Midbrain (tissue), 1 donor: Measurements from ENCODE around the gene TSR1.

Experiments
- DNase-seq: peaks from one replicate; lab custom pipeline; 2025; lab: John Stamatoyannopoulos, UW

TSR1 gene

DNA sequence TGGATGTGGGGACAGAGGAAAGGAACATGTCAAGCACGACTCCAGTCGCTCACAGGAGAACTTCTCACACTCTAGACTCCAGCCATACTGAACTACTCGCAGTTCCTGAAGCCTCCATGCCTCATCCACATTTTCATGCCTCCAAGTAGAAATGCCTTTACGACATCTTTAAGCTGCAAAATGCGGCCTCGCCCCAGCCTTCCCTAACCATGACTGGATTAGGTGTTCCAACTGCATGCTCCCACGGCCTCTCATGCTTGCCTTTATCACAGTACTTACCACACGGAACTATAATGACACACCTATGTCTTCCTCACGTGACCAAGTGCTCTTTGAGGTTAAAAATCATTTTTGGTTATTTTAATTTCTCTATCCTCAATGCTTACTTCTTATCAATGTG lies 56.5 kb downstream of the TSR1 start:
- no peak for DNase-seq

GRCh38 chr17:2277429-2278170 lies 58.7 kb downstream of the TSR1 start:
- DNase-seq, result no peak

DNA sequence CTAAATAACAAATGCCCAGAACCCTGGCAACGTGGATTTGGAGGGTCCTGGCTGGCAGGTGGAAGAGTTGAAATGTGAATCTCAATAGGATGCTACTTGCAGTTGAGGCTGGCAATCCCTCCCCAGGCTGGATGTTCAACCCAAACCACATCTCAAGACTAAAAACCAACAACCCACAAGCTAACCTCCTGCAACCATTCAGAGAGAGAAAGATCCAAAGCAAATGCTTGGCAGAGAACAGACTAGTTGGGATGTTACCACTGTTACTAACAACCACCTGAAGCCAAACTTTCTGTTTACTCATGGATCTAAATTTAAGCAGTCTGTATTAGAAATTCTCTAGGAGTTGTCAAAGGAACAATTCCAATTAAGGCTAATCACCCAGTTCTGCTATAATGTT lies 60.5 kb downstream of the TSR1 start:
- no peak for DNase-seq

- no peak for DNase-seq
Measured at GRCh38 chr17:2274414-2274813, 61.8 kb downstream of the TSR1 start.
